Measurements from ENCODE around the gene CD1B.

DNA sequence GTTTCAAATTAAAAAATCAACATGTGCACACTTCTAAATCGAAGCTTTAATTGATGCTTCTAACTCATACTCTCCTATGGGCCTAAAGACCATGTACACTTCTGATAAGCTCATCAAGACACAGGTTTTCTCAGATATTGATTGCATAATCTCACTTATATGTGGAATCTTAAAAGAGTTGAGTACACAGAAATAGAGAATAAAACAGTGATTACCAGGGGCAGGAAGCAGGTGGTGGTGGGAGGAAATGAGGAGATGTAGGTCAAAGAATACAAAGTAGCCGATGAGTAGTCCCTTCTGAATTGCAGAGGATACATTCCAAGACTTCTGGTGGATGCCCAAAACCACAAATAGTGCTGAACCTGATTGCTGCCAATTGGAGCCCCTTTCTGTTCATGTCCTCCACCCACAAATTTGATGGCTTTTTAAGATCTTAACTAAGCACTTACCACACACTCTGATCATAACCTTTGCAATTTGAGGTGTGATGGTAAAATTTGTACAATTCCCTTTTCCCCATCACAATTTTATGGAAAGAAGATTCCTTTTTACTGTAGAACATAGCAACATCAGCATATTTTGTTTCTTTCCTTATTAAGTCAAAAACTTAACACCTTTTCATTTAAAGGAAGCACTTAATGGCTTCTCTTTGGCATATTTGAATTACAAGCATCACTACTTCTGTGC is 3.3 kb upstream of the CD1B start:
- TF ChIP-seq CTCF (IDR thresholded peaks at IDR 0.05) (no peak), POLR2A (IDR thresholded peaks at IDR 0.05) (no peak)
